Astrocyte of the cerebellum (primary cell): ENCODE results near the gene NADSYN1.
"Not testable (repeated sequence)": the region's sequence is repeated elsewhere in the genome, so short reads cannot be mapped to it uniquely, and the experiment has no call there.

ENCODE experiments used
- DNase-seq: peaks from one replicate; pipeline ENCODE4 v3.0.0-alpha.2; 2011; ENCODE audit warnings: low read depth
- H3K4me3 ChIP-seq: 2 replicates; pipeline ENCODE4 v1.5.1; 2011; ENCODE audit warnings: mild to moderate bottlenecking, low read depth, low read length, moderate library complexity
- in situ Hi-C: cut with HindIII; loops from 2 replicates; pipeline ENCODE4 v1.10.0; 2017; ENCODE audit warnings: low sequenced_read_pairs
- TF ChIP-seq, protein P1 (sequence below): IDR thresholded peaks from 2 replicates; pipeline ENCODE4 v1.5.1; 2012; ENCODE audit warnings: low read length, low read depth, moderate library complexity, mild to moderate bottlenecking; ENCODE audit errors: missing control alignments

NADSYN1 gene

DNA sequence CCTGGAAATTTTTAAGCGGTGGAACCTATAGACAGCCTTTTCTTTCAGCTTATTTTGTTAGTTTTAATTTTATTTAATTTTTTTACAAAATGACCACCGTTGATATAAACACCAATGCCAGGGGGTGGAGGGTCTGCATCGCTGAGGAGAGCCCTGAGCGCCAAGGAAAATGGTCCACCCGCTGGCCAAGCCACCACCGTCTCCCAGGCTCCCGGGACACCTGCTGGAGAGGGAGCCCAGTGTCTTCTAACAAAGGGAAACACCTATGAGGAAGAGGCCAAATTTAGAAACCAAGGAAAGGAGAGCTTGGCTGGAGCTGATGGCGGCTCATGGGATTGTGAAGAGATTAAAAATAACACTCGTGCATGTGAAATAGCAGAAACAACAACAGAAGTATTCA, 84.5 kb downstream of the NADSYN1 start:
- H3K4me3 ChIP-seq, result no peak overlapping the region
- DNase-seq, result no peak
- TF ChIP-seq, protein P1, sequence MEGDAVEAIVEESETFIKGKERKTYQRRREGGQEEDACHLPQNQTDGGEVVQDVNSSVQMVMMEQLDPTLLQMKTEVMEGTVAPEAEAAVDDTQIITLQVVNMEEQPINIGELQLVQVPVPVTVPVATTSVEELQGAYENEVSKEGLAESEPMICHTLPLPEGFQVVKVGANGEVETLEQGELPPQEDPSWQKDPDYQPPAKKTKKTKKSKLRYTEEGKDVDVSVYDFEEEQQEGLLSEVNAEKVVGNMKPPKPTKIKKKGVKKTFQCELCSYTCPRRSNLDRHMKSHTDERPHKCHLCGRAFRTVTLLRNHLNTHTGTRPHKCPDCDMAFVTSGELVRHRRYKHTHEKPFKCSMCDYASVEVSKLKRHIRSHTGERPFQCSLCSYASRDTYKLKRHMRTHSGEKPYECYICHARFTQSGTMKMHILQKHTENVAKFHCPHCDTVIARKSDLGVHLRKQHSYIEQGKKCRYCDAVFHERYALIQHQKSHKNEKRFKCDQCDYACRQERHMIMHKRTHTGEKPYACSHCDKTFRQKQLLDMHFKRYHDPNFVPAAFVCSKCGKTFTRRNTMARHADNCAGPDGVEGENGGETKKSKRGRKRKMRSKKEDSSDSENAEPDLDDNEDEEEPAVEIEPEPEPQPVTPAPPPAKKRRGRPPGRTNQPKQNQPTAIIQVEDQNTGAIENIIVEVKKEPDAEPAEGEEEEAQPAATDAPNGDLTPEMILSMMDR, result no peak
- in situ Hi-C loops, result no loop called here

DNA sequence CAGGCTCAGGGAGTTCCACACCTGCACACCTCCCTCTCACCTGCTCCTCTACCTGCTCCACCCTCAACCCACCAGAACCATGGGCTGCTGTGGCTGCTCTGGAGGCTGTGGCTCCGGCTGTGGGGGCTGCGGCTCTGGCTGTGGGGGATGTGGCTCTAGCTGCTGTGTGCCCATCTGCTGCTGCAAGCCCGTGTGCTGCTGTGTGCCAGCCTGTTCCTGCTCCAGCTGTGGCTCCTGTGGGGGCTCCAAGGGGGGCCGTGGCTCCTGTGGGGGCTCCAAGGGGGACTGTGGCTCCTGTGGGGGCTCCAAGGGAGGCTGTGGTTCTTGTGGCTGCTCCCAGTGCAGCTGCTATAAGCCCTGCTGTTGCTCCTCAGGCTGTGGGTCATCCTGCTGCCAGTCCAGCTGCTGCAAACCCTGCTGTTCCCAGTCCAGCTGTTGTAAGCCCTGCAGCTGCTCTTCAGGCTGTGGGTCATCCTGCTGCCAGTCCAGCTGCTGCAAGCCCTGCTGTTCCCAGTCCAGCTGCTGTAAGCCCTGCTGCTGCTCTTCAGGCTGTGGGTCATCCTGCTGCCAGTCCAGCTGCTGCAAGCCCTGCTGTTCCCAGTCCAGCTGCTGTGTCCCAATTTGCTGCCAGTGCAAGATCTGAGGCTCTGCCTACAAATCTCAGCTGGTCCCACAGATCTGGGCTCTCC, 85.1 kb downstream of the NADSYN1 start, which contains the start of gene KRTAP5-8:
KRTAP5-8 (plus strand) TSS at position 49 of the 689 bp plus-strand sequence; CDS start at position 80, 31 bp downstream.
- H3K4me3 ChIP-seq, in situ Hi-C loops: not testable (repeated sequence)

DNA sequence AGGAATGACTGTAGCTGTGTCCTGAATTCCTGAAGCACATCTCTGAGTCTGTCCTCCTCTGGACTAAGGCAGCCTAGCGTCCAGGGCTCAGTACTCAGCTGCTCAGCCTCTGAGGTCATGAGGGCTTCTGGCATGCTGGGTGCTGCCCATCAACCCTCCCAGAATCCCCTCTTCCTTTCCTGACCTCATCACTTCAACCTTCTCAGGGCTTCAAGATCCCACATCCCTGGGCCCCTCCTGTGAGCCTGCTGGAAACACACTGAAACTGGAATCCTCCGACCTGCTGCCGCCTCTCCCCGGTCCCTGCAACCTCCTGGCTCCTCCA, 85.6 kb downstream of the NADSYN1 start:
- in situ Hi-C loops, result no loop called here
- TF ChIP-seq, protein P1, result no peak
- no peak for DNase-seq
- no peak overlapping the region for H3K4me3 ChIP-seq

More for the DNA sequence above, 85.1 kb downstream of the NADSYN1 start, which contains the start of gene KRTAP5-8:
- DNase-seq, result not testable (repeated sequence)

DNA sequence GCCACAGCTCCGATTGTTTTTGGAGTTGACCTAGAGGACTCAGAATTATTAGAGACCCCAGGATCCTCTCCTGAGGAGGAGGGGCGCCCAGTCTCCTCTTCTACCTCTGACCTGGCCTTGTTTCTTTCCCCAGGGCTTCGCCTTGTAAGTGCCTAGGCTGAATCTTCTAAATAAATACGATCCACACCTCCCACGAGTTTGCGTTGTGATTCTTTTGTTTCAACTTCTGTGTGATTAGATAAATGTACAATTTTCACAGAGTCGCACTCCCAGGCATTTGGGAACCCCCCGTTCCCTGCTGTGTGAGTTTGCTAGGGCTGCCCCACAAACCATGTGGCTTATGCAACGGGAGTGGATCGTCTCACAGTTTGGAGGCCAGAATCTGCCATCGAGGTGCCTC, 86.0 kb downstream of the NADSYN1 start:
- in situ Hi-C loops, result no loop called here
- TF ChIP-seq, protein P1, result no peak
- no peak overlapping the region for H3K4me3 ChIP-seq
- DNase-seq, result no peak

DNA sequence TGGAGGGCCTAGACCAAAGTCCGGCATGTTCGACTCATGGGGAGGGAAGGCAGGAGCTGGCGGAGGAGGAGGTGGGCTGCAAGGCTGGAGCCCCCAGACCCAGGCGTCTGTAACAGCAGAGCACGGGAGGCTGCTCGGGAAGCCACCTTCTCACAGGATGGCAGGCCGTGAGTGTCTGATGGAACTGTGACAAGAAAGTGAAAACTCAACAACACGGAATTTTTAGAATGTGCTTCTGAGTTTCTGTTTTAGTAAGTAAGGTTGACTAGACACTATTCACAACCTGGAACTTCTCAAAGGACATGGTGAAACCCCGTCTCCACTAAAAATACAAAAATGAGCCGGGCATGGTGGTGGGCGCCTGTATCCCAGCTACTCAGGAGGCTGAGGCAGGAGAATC, 87.0 kb downstream of the NADSYN1 start:
- DNase-seq, H3K4me3 ChIP-seq, in situ Hi-C loops: not testable (repeated sequence)

DNA sequence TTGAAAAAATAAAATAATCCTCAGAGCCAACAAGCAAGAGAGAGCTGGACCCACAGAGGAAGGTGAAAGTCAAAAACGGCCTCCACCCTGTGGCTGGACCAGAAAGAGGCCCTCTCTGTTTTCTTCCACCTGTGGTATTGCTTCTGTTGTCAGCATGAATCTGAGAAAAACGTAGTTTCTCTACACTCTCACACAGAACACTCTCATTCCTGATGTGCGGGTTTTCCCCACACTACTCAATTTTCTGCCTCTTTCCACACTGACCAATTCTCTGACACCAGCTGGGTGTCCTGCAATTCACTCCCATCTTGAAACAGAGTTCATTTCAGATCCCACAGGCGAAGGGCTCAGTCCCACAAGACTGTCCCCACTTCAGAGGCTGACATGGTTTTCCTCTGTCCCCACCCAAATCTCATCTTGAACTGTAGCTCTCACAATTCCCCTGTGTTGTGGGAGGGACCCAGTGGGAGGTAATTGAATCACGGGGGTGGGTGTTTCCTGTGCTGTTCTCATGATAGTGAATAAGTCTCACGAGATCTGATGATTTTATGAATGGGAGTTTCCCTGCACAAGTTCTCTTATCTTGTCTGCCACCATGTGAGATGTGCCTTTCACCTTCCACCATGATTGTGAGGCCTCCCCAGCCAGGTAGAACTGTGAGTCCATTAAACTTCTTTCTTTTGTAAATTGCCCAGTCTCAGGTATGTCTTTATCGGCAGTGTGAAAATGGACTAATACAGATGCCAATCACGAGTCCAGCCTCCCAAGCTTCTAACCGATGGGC, 87.7 kb downstream of the NADSYN1 start:
- DNase-seq, H3K4me3 ChIP-seq, in situ Hi-C loops: not testable (repeated sequence)

DNA sequence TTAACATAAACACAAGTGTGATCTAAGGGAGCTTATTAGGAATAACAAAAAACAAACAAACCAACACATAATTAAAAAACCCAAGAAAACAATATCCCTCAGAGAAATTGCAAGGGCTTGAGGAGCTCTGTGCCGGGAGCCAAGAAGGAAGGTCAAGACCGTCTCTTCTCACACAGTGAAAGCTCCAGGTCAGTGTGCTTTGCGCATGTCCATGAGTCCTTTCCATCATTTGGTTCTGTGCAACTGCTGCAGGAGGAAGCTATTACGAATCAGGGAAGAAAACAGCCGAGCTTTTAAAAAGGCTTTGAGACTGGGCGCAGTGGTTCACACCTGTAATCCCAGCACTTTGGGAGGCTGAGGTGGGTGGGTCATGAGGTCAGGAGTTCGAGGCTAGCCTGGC, 89.4 kb downstream of the NADSYN1 start:
- DNase-seq, result no peak
- TF ChIP-seq, protein P1, result no peak
- in situ Hi-C loops, result no loop called here
- no peak overlapping the region for H3K4me3 ChIP-seq
